Esophagus muscularis mucosa (tissue), 4 donors: ENCODE results near the gene TAF11L5.
"Not testable (repeated sequence)": the region's sequence is repeated elsewhere in the genome, so short reads cannot be mapped to it uniquely, and the experiment has no call there.

Experiments used
- CTCF ChIP-seq, 3 experiments: fragments of 200-600 bp in 2 of 3; fragments of 450-650 bp in 1 of 3; sonication (generic) in 2 of 3; IDR thresholded peaks; one replicate each; pipeline ENCODE4 v1.5.1; 2017 to 2019; ENCODE audit warnings: antibody characterized with exemption in 3 of 3, mild to moderate bottlenecking in 2 of 3, moderate library complexity in 1 of 3
- EP300 ChIP-seq: sonication (generic); formaldehyde crosslinking; IDR thresholded peaks from one replicate; pipeline ENCODE4 v1.6.1; 2017; ENCODE audit warnings: antibody characterized with exemption
- POLR2A ChIP-seq: fragments of 450-650 bp; IDR thresholded peaks from one replicate; pipeline ENCODE4 v1.6.1; 2017; ENCODE audit warnings: antibody characterized with exemption, moderate library complexity, mild to moderate bottlenecking, low read depth
- POLR2AphosphoS5 ChIP-seq, 2 donors: sonication (generic); formaldehyde crosslinking; IDR thresholded peaks; one replicate each; pipeline ENCODE4 v1.6.1; 2017; ENCODE audit warnings: antibody characterized with exemption in 2 of 2

DNA sequence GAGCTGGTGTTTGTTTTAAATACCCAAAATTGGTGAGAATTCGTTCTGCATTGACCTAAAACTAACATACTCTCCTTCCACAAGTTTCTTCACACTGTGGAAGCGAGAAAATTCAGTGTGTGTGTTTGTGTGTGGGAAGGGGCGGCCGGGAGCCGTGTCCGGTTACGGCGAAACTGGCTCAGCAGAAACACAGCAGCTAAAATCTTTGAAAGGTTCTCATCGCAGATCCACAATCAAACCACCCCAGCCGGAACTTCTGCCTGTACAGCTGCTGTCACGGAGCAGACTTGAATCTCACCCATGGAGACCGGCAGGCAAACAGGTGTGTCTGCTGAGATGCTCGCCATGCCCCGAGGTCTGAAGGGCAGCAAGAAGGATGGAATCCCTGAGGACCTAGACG, at the start of gene TAF11L5:
- not testable (repeated sequence) for TF ChIP-seq CTCF (IDR thresholded peaks at IDR 0.05); POLR2A; POLR2AphosphoS5 (IDR thresholded peaks at IDR 0.05); EP300
